Activated naive CD4-positive, alpha-beta T cell treated with anti-CD3 and anti-CD28 coated beads, Interleukin-2, amount 10 ng/mL, durations not matched to agents 7 days and 5 days (primary cell): ENCODE measurements around the gene AHRR.

Source experiments
- CTCF ChIA-PET: fragments of 350-600 bp; sonication (Branson Sonifier 250); formaldehyde crosslinking; loops from one replicate; lab custom pipeline; 2021; ENCODE audit warnings: antibody characterized with exemption; lab: Charles Lee
- DNase-seq: peaks from one replicate; pipeline ENCODE4 v3.0.0-alpha.2; 2020
- H3K27ac Mint-ChIP-seq: one replicate; pipeline ENCODE4 v1.8.0; 2021; ENCODE audit warnings: mild to moderate bottlenecking, moderate library complexity, mixed read lengths
- H3K27me3 Mint-ChIP-seq: one replicate; pipeline ENCODE4 v1.8.0; 2021; ENCODE audit warnings: mild to moderate bottlenecking, mixed read lengths
- H3K36me3 Mint-ChIP-seq: one replicate; pipeline ENCODE4 v1.8.0; 2021; ENCODE audit warnings: mixed read lengths
- H3K4me1 Mint-ChIP-seq: one replicate; pipeline ENCODE4 v1.8.0; 2021; ENCODE audit warnings: mixed read lengths
- H3K4me3 Mint-ChIP-seq: one replicate; pipeline ENCODE4 v1.8.0; 2021; ENCODE audit warnings: mild to moderate bottlenecking, moderate library complexity, mixed read lengths
- H3K9me3 Mint-ChIP-seq: one replicate; pipeline ENCODE4 v1.8.0; 2021; ENCODE audit warnings: mixed read lengths

The AHRR gene

DNA sequence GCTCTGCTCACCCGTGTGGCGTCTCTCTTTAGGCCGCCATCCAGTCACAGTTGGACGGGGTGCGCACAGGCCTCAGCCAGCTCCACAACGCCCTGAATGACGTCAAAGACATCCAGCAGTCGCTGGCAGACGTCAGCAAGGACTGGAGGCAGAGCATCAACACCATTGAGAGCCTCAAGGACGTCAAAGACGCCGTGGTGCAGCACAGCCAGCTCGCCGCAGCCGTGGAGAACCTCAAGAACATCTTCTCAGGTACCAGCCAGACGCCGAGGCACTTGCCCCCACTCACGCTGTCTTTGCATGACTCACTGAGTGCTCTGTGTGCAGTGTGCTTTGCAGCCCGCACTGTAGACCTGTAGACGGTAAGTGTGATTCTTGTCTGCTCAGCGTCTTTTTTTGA is 126.0 kb downstream of the AHRR start:
- no peak overlapping the region for H3K4me3 Mint-ChIP-seq

DNA sequence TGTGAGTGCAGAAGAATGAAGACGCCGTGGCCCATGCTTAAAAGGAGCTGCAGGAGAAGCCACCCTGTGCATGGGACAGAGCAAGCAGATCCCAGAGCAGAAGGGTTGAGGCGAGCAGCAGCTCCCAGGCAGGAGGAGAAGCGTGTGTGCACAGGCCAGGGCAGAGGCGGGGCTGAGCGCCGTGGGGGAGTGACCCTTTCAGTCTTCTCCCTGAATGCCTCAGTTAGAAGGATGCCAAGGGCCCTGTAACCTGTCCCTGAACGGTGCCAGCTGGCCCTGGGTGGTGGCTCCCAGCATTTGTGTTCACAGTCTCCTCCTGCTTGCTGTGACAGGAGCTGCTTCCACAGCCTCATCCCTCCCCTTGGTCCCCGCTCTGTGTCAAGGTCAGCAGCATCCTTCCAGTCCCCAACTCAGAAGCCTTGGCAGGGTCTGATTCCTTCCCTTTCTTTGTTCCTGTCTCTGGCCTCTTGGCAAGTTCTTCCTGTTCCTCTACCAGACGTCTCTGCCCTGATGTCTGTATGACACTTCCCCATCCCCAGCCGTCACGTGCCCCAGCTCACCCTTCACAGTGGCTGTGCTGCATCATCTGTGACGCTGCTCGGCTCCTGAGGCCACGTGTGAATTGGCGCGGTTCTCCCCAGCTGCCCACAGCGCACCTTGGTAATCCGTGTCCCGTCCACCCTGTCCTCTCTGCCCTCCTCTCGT is 126.7 kb downstream of the AHRR start:
- Mint-ChIP-seq H3K4me3 (no peak overlapping the region), H3K36me3 (peaks cover 79% of the 10 kb centered on the region), H3K9me3 (peaks cover 27% of the 10 kb centered on the region), H3K4me1 (peaks cover 46% of the 10 kb centered on the region), H3K27ac (peak overlapping the region; percentile 43), H3K27me3 (no peaks in the 10 kb centered on the region)
- DNase-seq = peak; percentile 12
- CTCF ChIA-PET = interaction anchor here (0.8 kb wide), 1 partner anchor 17 kb away, joined by 3 read pairs; no protein-coding TSS in a partner anchor

More for the DNA sequence above, 126.0 kb downstream of the AHRR start:
- peak; percentile 14 for DNase-seq
- CTCF ChIA-PET = interaction anchor here (0.6 to 2.2 kb wide), 11 partner anchors 8 to 454 kb away, joined by 3 to 7 read pairs (median 3); no protein-coding TSS in a partner anchor
- peaks cover 41% of the 10 kb centered on the region for H3K4me1 Mint-ChIP-seq
- H3K27ac Mint-ChIP-seq = no peak overlapping the region
- H3K36me3 Mint-ChIP-seq = peaks cover 74% of the 10 kb centered on the region
- H3K9me3 Mint-ChIP-seq = peaks cover 21% of the 10 kb centered on the region
- H3K27me3 Mint-ChIP-seq = no peaks in the 10 kb centered on the region

DNA sequence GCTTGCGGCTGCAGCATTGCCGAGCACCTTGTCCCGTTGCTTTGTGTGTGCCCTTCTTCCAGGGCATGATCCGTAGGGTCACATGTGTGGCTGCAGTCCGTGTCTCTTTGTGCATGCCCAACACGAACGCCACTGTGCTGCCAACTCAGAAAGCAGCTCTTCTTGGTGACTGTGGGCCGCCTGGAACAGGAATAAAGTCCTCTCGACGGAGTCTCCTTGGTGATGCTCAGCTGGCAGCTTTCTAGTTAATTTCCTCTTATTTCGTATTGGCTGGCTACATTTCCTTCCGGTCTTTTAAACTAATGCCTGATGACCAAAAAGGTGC is 127.2 kb downstream of the AHRR start:
- CTCF ChIA-PET = interaction anchor here (1.2 kb wide), 1 partner anchor 21 kb away, joined by 3 read pairs; no protein-coding TSS in a partner anchor
- Mint-ChIP-seq H3K27ac (no peak overlapping the region), H3K4me1 (peaks cover 48% of the 10 kb centered on the region), H3K4me3 (no peak overlapping the region), H3K36me3 (peaks cover 81% of the 10 kb centered on the region), H3K27me3 (no peaks in the 10 kb centered on the region), H3K9me3 (peaks cover 27% of the 10 kb centered on the region)
- no peak for DNase-seq

DNA sequence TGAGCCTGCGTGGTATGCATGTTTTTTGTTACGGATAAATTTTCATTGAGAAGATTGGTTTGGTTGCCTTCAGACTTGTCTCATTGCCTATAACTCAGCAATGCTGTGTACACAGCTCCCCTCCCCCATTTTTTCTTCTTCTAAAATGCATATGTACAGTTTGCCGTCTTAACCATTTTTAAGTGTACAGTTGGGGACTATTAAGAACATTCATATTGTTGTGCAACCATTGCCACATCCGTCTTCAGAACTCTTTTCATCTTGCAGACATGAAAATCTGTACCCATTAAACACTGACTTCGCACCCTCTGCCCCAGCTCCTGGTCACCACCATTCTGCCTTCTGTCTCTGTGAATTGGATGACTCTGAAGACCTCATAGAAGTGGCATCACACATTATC is 127.6 kb downstream of the AHRR start:
- Mint-ChIP-seq H3K27me3 (no peaks in the 10 kb centered on the region), H3K36me3 (peaks cover 82% of the 10 kb centered on the region)

DNA sequence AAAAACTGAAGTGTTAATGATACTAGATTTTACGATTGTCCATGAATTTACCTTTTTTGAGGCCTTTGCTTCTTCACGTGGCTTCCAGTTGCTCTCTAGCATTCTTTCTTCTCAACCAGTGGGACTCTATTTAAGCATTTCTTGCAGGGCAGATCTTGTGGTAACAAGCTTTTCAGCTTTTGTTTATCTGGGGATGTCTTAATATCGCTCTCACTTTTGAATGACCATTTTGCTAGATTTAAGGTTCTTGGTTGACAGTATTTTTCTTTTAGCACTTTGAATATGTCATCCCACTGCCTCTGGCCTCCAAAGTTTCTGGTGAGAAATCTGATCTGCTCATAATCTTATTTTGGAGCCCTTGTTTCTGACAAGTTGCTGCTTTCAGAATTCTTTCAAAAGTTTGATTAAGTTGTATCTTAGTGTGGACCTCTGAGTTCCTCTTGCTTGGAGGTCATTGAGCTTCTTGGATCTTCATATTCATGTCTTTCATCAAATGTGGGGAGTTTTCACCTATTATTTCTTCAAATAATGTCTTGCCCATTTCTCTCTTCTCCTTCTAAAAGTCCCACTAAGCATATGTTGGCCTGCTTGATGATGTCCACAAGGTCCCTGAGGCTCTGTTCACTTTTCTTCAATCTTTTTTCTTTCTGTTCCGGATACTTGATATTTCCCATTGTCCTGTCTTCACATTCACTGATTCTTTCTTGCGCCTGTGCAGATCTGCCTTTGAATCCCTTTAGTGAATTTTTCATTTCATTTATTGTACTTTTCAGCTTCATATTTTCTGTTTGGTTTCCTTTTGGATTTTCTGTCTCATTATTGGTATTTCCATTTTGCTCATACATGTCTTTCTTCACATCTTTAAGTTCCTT is 130.3 kb downstream of the AHRR start:
- no peak for DNase-seq
- Mint-ChIP-seq H3K27me3 (no peaks in the 10 kb centered on the region), H3K9me3 (peaks cover 27% of the 10 kb centered on the region), H3K4me3 (no peak overlapping the region), H3K4me1 (peaks cover 42% of the 10 kb centered on the region), H3K36me3 (peaks cover 84% of the 10 kb centered on the region), H3K27ac (peak overlapping the region; percentile 88)
- CTCF ChIA-PET = no interaction called here

More for the DNA sequence above, 127.6 kb downstream of the AHRR start:
- H3K9me3 Mint-ChIP-seq = peaks cover 27% of the 10 kb centered on the region
- no peak for DNase-seq
- H3K27ac Mint-ChIP-seq = no peak overlapping the region
- CTCF ChIA-PET = interaction anchor here (0.7 to 1.2 kb wide), 2 partner anchors 10 to 22 kb away, joined by 3 read pairs; no protein-coding TSS in a partner anchor
- peaks cover 50% of the 10 kb centered on the region for H3K4me1 Mint-ChIP-seq
- no peak overlapping the region for H3K4me3 Mint-ChIP-seq

DNA sequence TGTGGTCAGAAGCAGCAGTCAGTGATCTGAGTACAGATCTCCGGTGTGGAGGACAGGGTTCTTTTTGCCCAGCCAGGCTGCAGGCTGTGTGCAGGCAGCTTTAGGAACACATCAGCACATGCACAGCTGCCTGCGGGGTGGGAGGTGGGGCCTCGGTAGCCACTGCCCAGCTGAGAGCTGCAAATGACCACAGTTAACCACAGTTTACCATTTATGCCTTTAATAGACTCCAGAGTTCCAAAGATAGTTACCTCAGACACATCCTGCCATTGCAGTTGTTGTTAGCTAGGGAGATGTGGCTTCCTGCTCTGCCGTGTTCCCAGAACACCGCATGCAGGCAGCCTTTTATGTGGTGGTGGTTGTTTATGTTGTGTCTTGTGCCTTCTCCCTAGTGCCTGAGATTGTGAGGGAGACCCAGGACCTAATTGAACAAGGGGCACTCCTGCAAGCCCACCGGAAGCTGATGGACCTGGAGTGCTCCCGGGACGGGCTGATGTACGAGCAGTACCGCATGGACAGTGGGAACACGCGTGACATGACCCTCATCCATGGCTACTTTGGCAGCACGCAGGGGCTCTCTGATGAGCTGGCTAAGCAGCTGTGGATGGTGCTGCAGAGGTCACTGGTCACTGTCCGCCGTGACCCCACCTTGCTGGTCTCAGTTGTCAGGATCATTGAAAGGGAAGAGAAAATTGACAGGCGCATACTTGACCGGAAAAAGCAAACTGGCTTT is 131.6 kb downstream of the AHRR start:
- peak; percentile 34 for DNase-seq
- peaks cover 82% of the 10 kb centered on the region for H3K36me3 Mint-ChIP-seq
- peaks cover 42% of the 10 kb centered on the region for H3K4me1 Mint-ChIP-seq
- H3K9me3 Mint-ChIP-seq = peaks cover 27% of the 10 kb centered on the region
- CTCF ChIA-PET = interaction anchor here (1.0 to 1.3 kb wide), 3 partner anchors 9 to 136 kb away, joined by 3 to 4 read pairs (median 4); no protein-coding TSS in a partner anchor
- peak overlapping the region; percentile 9 for H3K4me3 Mint-ChIP-seq
- H3K27ac Mint-ChIP-seq = peak overlapping the region; percentile 88
- H3K27me3 Mint-ChIP-seq = no peaks in the 10 kb centered on the region

DNA sequence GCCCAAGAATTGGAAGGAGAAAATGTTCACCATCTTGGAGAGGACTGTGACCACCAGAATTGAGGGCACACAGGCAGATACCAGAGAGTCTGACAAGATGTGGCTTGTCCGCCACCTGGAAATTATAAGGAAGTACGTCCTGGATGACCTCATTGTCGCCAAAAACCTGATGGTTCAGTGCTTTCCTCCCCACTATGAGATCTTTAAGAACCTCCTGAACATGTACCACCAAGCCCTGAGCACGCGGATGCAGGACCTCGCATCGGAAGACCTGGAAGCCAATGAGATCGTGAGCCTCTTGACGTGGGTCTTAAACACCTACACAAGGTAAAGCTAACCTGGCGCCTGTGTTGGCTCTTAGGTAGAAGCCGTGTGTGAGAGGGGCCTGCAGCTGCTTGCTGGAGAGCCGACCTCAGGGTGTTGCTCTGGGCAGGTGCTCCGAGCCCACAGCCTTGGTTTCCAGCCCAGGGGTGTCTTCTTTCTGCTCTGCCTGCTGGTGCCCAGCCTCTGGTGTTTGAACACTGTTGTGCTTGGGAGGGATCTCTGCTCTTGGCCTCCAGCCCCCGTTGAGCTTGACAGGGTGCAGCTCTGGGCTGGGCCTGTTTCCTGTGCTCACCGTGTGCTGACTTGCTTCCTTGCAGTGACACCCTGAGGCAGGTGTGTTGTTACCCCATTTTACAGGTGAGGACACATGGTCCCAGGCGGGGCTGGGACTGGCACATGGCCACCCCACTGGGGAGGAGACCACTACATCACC is 132.4 kb downstream of the AHRR start:
- DNase-seq = peak; percentile 45
- peak overlapping the region; percentile 88 for H3K27ac Mint-ChIP-seq
- CTCF ChIA-PET = interaction anchor here (0.9 to 1.3 kb wide), 4 partner anchors 10 to 449 kb away, joined by 3 to 4 read pairs (median 4); no protein-coding TSS in a partner anchor
- H3K4me3 Mint-ChIP-seq = no peak overlapping the region
- peaks cover 80% of the 10 kb centered on the region for H3K36me3 Mint-ChIP-seq
- H3K27me3 Mint-ChIP-seq = no peaks in the 10 kb centered on the region
- peaks cover 27% of the 10 kb centered on the region for H3K9me3 Mint-ChIP-seq
- peaks cover 50% of the 10 kb centered on the region for H3K4me1 Mint-ChIP-seq

DNA sequence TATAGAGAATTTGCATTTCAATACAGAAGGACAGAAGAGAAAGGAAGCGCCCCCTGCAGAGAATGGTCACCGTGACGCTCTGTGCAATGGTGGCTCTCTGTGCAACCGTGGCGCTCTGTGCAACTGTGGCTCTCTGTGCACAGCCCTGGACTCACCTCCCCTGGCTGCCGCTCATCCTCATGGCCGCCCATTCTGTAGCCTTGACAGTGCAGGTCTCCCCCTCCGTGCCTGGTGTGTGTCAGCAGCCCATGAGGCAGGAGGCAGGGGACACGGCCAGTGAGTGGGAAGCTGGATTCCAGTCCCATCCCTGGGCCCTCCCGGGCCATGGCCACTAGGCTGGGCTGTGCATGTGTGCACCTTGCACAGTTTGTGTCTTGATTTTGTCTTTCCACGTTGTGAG is 133.4 kb downstream of the AHRR start:
- DNase-seq = peak; percentile 15
- CTCF ChIA-PET = interaction anchor here (1.0 kb wide), 1 partner anchor 8 kb away, joined by 3 read pairs; no protein-coding TSS in a partner anchor
- no peak overlapping the region for H3K4me3 Mint-ChIP-seq
- peak overlapping the region; percentile 31 for H3K27ac Mint-ChIP-seq
- H3K4me1 Mint-ChIP-seq = peaks cover 56% of the 10 kb centered on the region
- peaks cover 27% of the 10 kb centered on the region for H3K9me3 Mint-ChIP-seq
- H3K27me3 Mint-ChIP-seq = no peaks in the 10 kb centered on the region
- peaks cover 80% of the 10 kb centered on the region for H3K36me3 Mint-ChIP-seq

DNA sequence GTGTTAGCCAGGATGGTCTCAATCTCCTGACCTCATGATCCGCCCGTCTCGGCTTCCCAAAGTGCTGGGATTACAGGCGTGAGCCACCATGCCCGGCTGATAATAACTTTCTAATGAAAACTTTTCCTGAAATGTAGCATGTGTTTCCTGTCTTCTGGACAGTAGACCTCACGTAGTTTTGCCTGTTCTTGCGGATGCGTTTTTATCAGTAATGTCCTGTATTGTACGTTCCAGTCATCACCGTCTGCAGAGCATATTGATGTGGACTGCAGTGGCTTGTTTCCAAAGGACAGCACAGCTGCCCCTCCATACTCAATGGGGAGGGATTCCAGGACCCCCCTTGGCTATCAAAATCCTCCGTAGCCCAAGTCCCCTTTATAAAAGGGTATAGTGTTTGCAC is 134.3 kb downstream of the AHRR start:
- no peak overlapping the region for H3K27ac Mint-ChIP-seq
- H3K36me3 Mint-ChIP-seq = peaks cover 82% of the 10 kb centered on the region
- peaks cover 61% of the 10 kb centered on the region for H3K4me1 Mint-ChIP-seq
- CTCF ChIA-PET = interaction anchor here (1.0 to 1.1 kb wide), 2 partner anchors 9 to 10 kb away, joined by 3 read pairs; no protein-coding TSS in a partner anchor
- no peak overlapping the region for H3K4me3 Mint-ChIP-seq
- H3K9me3 Mint-ChIP-seq = peaks cover 22% of the 10 kb centered on the region
- no peak for DNase-seq
- no peaks in the 10 kb centered on the region for H3K27me3 Mint-ChIP-seq

DNA sequence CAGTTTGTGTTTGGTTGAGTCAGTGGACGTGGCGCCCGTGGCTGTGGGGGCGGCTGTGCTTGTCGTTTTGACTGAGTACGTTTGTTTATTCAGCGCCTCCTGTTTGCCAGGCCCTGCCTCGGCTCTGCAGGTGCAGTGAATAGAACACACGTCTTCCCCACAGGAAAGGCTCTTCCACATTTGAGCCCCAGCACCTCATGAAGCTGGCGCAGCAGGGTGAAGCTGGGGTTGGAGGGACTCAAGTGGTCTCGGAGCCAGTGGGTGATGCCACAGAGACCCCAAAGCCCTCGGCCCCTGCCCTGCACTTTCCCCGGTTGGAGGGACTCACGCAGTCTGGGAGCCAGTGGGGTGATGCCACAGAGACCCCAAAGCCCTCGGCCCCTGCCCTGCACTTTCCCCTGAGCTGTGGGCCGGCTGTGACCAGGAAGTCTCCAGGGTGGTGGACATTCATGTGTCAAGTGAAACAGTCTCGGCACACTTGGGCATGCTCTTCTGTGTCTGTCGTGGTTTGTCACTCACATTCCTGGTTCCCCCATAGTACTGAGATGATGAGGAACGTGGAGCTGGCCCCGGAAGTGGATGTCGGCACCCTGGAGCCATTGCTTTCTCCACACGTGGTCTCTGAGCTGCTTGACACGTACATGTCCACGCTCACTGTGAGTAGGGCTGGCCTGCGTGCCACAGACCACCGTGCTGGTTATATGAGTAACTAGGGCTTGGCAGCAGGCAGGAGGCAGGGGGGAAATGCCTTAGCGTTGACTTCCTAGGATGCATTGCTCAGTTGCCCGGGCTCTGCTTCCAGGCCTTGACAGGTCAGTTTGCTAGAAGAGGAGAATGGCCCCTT is 135.1 kb downstream of the AHRR start:
- CTCF ChIA-PET = interaction anchor here (1.1 to 1.2 kb wide), 2 partner anchors 10 to 11 kb away, joined by 3 to 7 read pairs; no protein-coding TSS in a partner anchor
- peaks cover 59% of the 10 kb centered on the region for H3K4me1 Mint-ChIP-seq
- no peak overlapping the region for H3K27ac Mint-ChIP-seq
- peak; percentile 16 for DNase-seq
- H3K9me3 Mint-ChIP-seq = peaks cover 15% of the 10 kb centered on the region
- H3K27me3 Mint-ChIP-seq = no peaks in the 10 kb centered on the region
- peaks cover 76% of the 10 kb centered on the region for H3K36me3 Mint-ChIP-seq
- no peak overlapping the region for H3K4me3 Mint-ChIP-seq

DNA sequence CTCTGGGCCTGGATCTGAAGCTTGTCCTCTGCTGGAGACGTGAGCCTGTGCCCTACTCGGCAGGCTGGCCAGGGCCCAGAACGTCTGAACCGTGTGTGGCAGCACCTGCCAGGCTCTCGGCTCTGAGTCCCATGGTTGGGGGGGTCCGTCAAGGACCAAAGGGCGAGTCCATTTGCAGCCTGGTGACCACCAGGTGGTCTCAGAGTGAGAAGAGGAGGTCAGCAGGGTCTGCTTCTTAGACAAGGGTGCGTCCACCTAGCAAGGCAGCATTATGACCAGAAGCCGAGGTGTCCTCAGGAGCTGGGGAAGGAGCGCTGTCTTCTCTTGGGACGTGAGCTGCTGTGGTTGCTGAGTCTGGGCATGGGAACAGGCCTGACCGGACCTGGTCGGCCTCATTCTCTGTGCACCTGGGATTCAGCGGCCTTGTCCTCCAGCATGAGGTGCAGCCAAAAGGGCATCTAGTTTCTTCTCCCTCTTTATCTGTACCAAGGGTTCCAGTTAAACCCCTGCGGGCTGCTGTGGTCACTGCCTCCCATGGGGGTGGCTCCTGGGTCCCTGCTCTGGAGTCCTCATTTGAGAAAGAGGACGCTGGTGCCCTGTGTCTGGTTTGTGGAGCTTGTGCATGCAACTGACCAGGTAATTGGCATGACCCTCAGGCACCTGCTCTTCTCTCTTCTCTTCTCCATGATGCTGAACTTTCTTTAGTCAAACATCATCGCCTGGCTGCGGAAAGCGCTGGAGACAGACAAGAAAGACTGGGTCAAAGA is 135.9 kb downstream of the AHRR start:
- Mint-ChIP-seq H3K36me3 (peaks cover 76% of the 10 kb centered on the region), H3K27ac (no peak overlapping the region), H3K4me1 (peaks cover 58% of the 10 kb centered on the region), H3K27me3 (no peaks in the 10 kb centered on the region), H3K4me3 (no peak overlapping the region), H3K9me3 (peaks cover 7% of the 10 kb centered on the region)
- peak; percentile 16 for DNase-seq
- CTCF ChIA-PET = interaction anchor here (1.2 kb wide), 1 partner anchor 11 kb away, joined by 7 read pairs; no protein-coding TSS in a partner anchor
